ENCODE results near the gene NAGLU.

DNA sequence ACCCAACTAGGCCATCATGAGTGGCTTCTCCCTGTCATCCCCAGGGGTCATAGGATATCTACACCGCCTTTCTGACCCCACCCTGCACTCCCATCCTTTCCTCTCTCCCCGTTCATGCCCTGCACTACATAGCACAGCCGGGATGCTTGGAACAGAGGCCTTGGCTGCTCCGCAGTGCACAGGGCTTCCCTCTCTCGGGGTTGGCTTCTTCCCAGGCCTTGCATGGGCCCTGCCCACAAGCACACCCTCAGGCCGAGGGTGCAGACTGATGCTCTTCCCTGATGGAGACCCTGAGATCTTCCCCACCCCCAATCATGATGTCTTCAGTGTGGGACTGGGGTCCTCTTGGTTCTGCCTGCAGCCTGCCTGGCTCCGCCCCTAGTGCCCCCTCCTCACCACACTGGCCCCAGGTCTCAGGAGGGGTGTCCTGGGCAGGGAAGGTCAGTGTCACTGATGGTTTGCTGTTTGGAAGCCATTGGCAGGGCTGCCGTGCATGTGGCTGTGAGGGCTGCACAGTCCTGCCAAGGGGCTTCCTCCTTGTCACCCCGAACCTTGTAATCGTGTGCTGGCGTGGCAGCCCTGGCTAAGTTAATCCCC is 14.3 kb upstream of the NAGLU start:
- TF ChIP-seq, protein P1, sequence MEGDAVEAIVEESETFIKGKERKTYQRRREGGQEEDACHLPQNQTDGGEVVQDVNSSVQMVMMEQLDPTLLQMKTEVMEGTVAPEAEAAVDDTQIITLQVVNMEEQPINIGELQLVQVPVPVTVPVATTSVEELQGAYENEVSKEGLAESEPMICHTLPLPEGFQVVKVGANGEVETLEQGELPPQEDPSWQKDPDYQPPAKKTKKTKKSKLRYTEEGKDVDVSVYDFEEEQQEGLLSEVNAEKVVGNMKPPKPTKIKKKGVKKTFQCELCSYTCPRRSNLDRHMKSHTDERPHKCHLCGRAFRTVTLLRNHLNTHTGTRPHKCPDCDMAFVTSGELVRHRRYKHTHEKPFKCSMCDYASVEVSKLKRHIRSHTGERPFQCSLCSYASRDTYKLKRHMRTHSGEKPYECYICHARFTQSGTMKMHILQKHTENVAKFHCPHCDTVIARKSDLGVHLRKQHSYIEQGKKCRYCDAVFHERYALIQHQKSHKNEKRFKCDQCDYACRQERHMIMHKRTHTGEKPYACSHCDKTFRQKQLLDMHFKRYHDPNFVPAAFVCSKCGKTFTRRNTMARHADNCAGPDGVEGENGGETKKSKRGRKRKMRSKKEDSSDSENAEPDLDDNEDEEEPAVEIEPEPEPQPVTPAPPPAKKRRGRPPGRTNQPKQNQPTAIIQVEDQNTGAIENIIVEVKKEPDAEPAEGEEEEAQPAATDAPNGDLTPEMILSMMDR (IDR thresholded peaks at IDR 0.05; ENCODE audit: low read depth, low read length) = no peak
- TF ChIP-seq POLR2A (IDR thresholded peaks at IDR 0.05; ENCODE audit: extremely low read depth, insufficient read length) = no peak
- no peak for TF ChIP-seq MYC (IDR thresholded peaks at IDR 0.05; ENCODE audit: low read depth, low read length)
